Left ventricle myocardium superior (tissue), 1 donor: ENCODE measurements around the gene KDM7A. TPM values are rescaled to one million over a fixed set of nuclear protein-coding genes. Genes with fewer than 3 reads are reported as not detected.
A peak's percentile ranks its signal among the peaks of the same experiment; 100 is the strongest.
"Not testable (repeated sequence)": the region's sequence is repeated elsewhere in the genome, so short reads cannot be mapped to it uniquely, and the experiment has no call there.

Source experiments
- ATAC-seq: fragments of 200-7000 bp; cut with Tn5 transposase; one replicate; pipeline ENCODE4 v1.9.1; 2020; ENCODE audit warnings: mild to moderate bottlenecking, moderate library complexity
- DNase-seq: peaks from one replicate; pipeline ENCODE4 v3.0.0-alpha.2; 2020
- intact Hi-C: fragments of 100-400 bp; cut with micrococcal nuclease; formaldehyde crosslinking; loops from one replicate; pipeline ENCODE4 v1.11.0; 2022
- total RNA-seq: library from RNA; stranded (reverse); fragmentation: NEBNext Ultra II Directional; extraction: Animal tissue kit (Norgen Biotek cat#: 25700); gene quantifications from one replicate; pipeline ENCODE4 v1.2.1, GENCODE V29; 2021
- donor health status: DM: no; HTN: yes; CAD: no; lungs with severe emphysema.

The KDM7A gene
- total RNA-seq, 1 donor from 2014 or later: 10.3 TPM

GRCh38 chr7:140170375-140170774 lies 6.4 kb downstream of the KDM7A start:
- ATAC-seq (no peak), DNase-seq (no peak)
- intact Hi-C loops: no loop called here

- intact Hi-C loops: no loop called here
- DNase-seq (no peak), ATAC-seq (no peak)
Observed at GRCh38 chr7:140168816-140169215, 8.0 kb downstream of the KDM7A start.

GRCh38 chr7:140165422-140165821 lies 11.4 kb downstream of the KDM7A start:
- ATAC-seq: no peak
- intact Hi-C loops: no loop called here
- DNase-seq: no peak

GRCh38 chr7:140162081-140162480 lies 14.7 kb downstream of the KDM7A start:
- intact Hi-C loops, ATAC-seq: not testable (repeated sequence)

GRCh38 chr7:140161047-140161446 lies 15.7 kb downstream of the KDM7A start:
- intact Hi-C loops: no loop called here
- ATAC-seq (no peak), DNase-seq (no peak)

More at GRCh38 chr7:140162081-140162480, 14.7 kb downstream of the KDM7A start:
- DNase-seq: not testable (repeated sequence)

GRCh38 chr7:140160308-140160707 lies 16.5 kb downstream of the KDM7A start:
- ATAC-seq: peak; percentile 34
- intact Hi-C loops: no loop called here

GRCh38 chr7:140159497-140159896 lies 17.3 kb downstream of the KDM7A start:
- no peak for ATAC-seq
- intact Hi-C loops: loop anchor here (5.0 kb wide), 1 partner anchor 168 kb away; no protein-coding TSS in a partner anchor

More at GRCh38 chr7:140160308-140160707, 16.5 kb downstream of the KDM7A start:
- no peak for DNase-seq

GRCh38 chr7:140156460-140157080 lies 20.2 kb downstream of the KDM7A start:
- ATAC-seq (no peak), DNase-seq (no peak)
- intact Hi-C loops: loop anchor here (5.0 kb wide), 1 partner anchor 171 kb away; no protein-coding TSS in a partner anchor

More at GRCh38 chr7:140159497-140159896, 17.3 kb downstream of the KDM7A start:
- no peak for DNase-seq

- intact Hi-C loops: loop anchor here (5.0 kb wide), 1 partner anchor 172 kb away; no protein-coding TSS in a partner anchor
- no peak for DNase-seq
- peak; percentile 44 for ATAC-seq
Observed at GRCh38 chr7:140155428-140155827, 21.4 kb downstream of the KDM7A start.

- DNase-seq (no peak), ATAC-seq (no peak)
- intact Hi-C loops: no loop called here
Observed at GRCh38 chr7:140153666-140154161, 23.1 kb downstream of the KDM7A start.

GRCh38 chr7:140146574-140146973 lies 30.2 kb downstream of the KDM7A start:
- no peak for ATAC-seq
- DNase-seq: no peak
- intact Hi-C loops: no loop called here

- DNase-seq: no peak
- intact Hi-C loops: no loop called here
- ATAC-seq: no peak
Observed at GRCh38 chr7:140145709-140146108, 31.1 kb downstream of the KDM7A start.

- no peak for ATAC-seq
- DNase-seq: no peak
- intact Hi-C loops: no loop called here
Observed at GRCh38 chr7:140144821-140145220, 32.0 kb downstream of the KDM7A start.

GRCh38 chr7:140143997-140144396 lies 32.8 kb downstream of the KDM7A start:
- intact Hi-C loops: no loop called here
- DNase-seq: no peak
- ATAC-seq: peak; percentile 39

GRCh38 chr7:140142031-140142430 lies 34.8 kb downstream of the KDM7A start:
- intact Hi-C loops: no loop called here
- DNase-seq (no peak), ATAC-seq (no peak)

- intact Hi-C loops: no loop called here
- ATAC-seq: no peak
- no peak for DNase-seq
Observed at GRCh38 chr7:140141256-140141655, 35.5 kb downstream of the KDM7A start.

GRCh38 chr7:140137078-140137477 lies 39.7 kb downstream of the KDM7A start:
- intact Hi-C loops: no loop called here

GRCh38 chr7:140136073-140136472 lies 40.7 kb downstream of the KDM7A start:
- intact Hi-C loops: no loop called here
- DNase-seq (no peak), ATAC-seq (no peak)

More at GRCh38 chr7:140137078-140137477, 39.7 kb downstream of the KDM7A start:
- ATAC-seq (no peak), DNase-seq (no peak)

GRCh38 chr7:140134039-140134438 lies 42.7 kb downstream of the KDM7A start:
- no peak for ATAC-seq
- no peak for DNase-seq

GRCh38 chr7:140127360-140128127 lies 49.2 kb downstream of the KDM7A start:
- intact Hi-C loops: no loop called here
- ATAC-seq (no peak), DNase-seq (no peak)

More at GRCh38 chr7:140134039-140134438, 42.7 kb downstream of the KDM7A start:
- intact Hi-C loops: no loop called here
